Smooth muscle cell (in vitro differentiated cells): ENCODE data around the gene GAPDH. TPM values are rescaled to one million over a fixed set of nuclear protein-coding genes. Genes with fewer than 3 reads are reported as not detected.

Experiments
- DNase-seq: peaks from one replicate; lab custom pipeline; 2025; ENCODE audit not compliant: unreplicated experiment; lab: John Stamatoyannopoulos, UW
- H2AFZ ChIP-seq: fragments of 200-600 bp; sonication (generic); 2 replicates; pipeline ENCODE4 v1.6.0; 2016; ENCODE audit warnings: antibody characterized with exemption, low read depth, mild to moderate bottlenecking
- H3F3A ChIP-seq: fragments of 200-600 bp; sonication (generic); 2 replicates; pipeline ENCODE4 v1.6.0; 2017; ENCODE audit warnings: antibody characterized with exemption, low read depth
- H3K27ac ChIP-seq: fragments of 200-600 bp; sonication (generic); 2 replicates; pipeline ENCODE4 v1.5.1; 2016; ENCODE audit warnings: low read depth, mild to moderate bottlenecking
- H3K27me3 ChIP-seq: fragments of 200-600 bp; sonication (generic); 2 replicates; pipeline ENCODE4 v1.6.1; 2016; ENCODE audit warnings: low read depth, mild to moderate bottlenecking
- H3K36me3 ChIP-seq: fragments of 200-600 bp; sonication (generic); 2 replicates; pipeline ENCODE4 v1.5.1; 2016; ENCODE audit warnings: low read depth
- H3K4me1 ChIP-seq: fragments of 200-600 bp; sonication (generic); 2 replicates; pipeline ENCODE4 v1.5.1; 2016; ENCODE audit warnings: low read depth
- H3K4me2 ChIP-seq: fragments of 200-600 bp; sonication (generic); 2 replicates; pipeline ENCODE4 v1.6.0; 2016; ENCODE audit warnings: mild to moderate bottlenecking
- H3K4me3 ChIP-seq: fragments of 200-600 bp; sonication (generic); 2 replicates; pipeline ENCODE4 v1.5.1; 2016; ENCODE audit warnings: mild to moderate bottlenecking
- H3K79me2 ChIP-seq: fragments of 200-600 bp; sonication (generic); 2 replicates; pipeline ENCODE4 v1.6.0; 2016; ENCODE audit warnings: low read depth, mild to moderate bottlenecking
- H3K9ac ChIP-seq: fragments of 200-600 bp; sonication (generic); 2 replicates; pipeline ENCODE4 v1.6.0; 2016; ENCODE audit warnings: low read depth
- H3K9me3 ChIP-seq: fragments of 200-600 bp; sonication (generic); replicated peaks from 2 replicates; pipeline ENCODE4 v1.5.1; 2016; ENCODE audit warnings: low read depth
- H4K20me1 ChIP-seq: fragments of 200-600 bp; sonication (generic); 2 replicates; pipeline ENCODE4 v1.6.0; 2016; ENCODE audit warnings: low read depth
- WGBS: methylation state at CpG from one replicate; pipeline ENCODE4 v1.1.7; 2016; ENCODE audit warnings: low lambda C conversion rate; 5-methylcytosine and 5-hydroxymethylcytosine counted together
- polyA plus RNA-seq: library from polyadenylated mRNA; unstranded; fragments of >200 nt; fragmentation: Nextera tagmentation; extraction: Ambion mirVana; gene quantifications from 2 replicates; pipeline ENCODE4 v1.2.1, GENCODE V29; 2016
- total RNA-seq: library from RNA; depleted of rRNA; stranded (reverse); fragments of >200 nt; gene quantifications from 2 replicates; pipeline ENCODE4 v1.2.3, GENCODE V29; 2014
- TF ChIP-seq, protein P1 (sequence below): fragments of 200-600 bp; sonication (generic); IDR thresholded peaks from 2 replicates; pipeline ENCODE4 v1.5.1; 2017; ENCODE audit warnings: borderline replicate concordance, mild to moderate bottlenecking, antibody characterized with exemption; ENCODE audit not compliant: insufficient read depth, poor library complexity, severe bottlenecking

Gene GAPDH
- total and polyA plus RNA-seq, 2 experiments from 2014 or later, result 5,158 to 9,934 TPM

GRCh38 chr12:6508087-6508486, 26.2 kb upstream of the GAPDH start:
- peak overlapping the region; percentile 37 for H3K9ac ChIP-seq
- DNase-seq, result no peak
- H3K27ac ChIP-seq, result peak overlapping the region; percentile 84
- H3K27me3 ChIP-seq, result no peaks in the 10 kb centered on the region
- H3K4me2 ChIP-seq, result peak overlapping the region; percentile 70
- H3F3A ChIP-seq, result no peaks in the 10 kb centered on the region
- H4K20me1 ChIP-seq, result no peaks in the 10 kb centered on the region
- peaks cover 17% of the 10 kb centered on the region for H3K79me2 ChIP-seq
- no peak overlapping the region for H2AFZ ChIP-seq
- WGBS, result 95% methylated on average over 7 of the region's 7 CpGs
- peaks cover 18% of the 10 kb centered on the region for H3K4me1 ChIP-seq
- H3K4me3 ChIP-seq, result no peak overlapping the region
- H3K36me3 ChIP-seq, result no peaks in the 10 kb centered on the region
- H3K9me3 ChIP-seq, result no peaks in the 10 kb centered on the region
- TF ChIP-seq, protein P1, sequence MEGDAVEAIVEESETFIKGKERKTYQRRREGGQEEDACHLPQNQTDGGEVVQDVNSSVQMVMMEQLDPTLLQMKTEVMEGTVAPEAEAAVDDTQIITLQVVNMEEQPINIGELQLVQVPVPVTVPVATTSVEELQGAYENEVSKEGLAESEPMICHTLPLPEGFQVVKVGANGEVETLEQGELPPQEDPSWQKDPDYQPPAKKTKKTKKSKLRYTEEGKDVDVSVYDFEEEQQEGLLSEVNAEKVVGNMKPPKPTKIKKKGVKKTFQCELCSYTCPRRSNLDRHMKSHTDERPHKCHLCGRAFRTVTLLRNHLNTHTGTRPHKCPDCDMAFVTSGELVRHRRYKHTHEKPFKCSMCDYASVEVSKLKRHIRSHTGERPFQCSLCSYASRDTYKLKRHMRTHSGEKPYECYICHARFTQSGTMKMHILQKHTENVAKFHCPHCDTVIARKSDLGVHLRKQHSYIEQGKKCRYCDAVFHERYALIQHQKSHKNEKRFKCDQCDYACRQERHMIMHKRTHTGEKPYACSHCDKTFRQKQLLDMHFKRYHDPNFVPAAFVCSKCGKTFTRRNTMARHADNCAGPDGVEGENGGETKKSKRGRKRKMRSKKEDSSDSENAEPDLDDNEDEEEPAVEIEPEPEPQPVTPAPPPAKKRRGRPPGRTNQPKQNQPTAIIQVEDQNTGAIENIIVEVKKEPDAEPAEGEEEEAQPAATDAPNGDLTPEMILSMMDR, result no peak

DNA sequence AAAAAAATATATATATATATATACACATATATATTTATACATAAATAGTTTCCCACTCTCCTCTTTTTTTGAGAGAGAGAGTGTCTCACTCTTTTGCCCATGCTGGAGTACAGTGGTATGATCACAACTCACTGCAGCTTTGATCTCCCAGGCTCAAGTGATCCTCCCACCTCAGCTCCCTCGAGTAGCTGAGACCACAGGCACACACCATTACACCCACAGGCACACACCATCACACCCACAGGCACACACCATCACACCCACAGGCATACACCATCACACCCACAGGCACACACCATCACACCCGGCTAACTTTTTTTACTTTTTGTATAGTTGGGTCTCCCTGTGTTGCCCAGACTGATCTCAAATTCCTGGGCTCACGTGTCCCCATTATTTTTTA, 14.1 kb upstream of the GAPDH start:
- 76% methylated on average over 3 of the region's 3 CpGs for WGBS
- Histone ChIP-seq H3K4me2 (no peak overlapping the region), H4K20me1 (no peaks in the 10 kb centered on the region), H3K27ac (no peak overlapping the region), H3K36me3 (peaks cover 12% of the 10 kb centered on the region), H2AFZ (no peak overlapping the region), H3K4me1 (no peaks in the 10 kb centered on the region), H3K4me3 (no peak overlapping the region), H3K9me3 (no peaks in the 10 kb centered on the region), H3K9ac (no peak overlapping the region), H3F3A (no peaks in the 10 kb centered on the region), H3K27me3 (no peaks in the 10 kb centered on the region), H3K79me2 (no peaks in the 10 kb centered on the region)
- DNase-seq, result no peak
- TF ChIP-seq, protein P1, result no peak

DNA sequence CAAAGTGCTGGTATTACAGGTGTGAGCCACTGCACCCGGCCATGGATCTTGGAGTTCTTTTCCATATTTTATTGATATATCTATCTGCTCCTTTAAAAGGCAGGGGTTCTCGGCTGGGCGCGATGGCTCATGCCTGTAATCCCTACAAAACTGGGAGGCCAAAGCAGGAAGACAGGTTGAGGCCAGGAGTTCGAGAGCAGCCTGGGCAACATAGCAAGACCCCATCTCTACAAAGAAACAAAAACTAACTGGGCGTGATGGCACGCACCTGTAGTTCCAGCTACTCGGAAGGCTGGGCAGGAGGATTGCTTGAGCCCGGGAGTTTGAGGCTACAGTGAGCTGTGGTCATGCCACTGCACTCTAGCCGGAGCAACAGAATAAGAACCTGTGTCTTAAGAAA, 12.1 kb upstream of the GAPDH start:
- TF ChIP-seq, protein P1, result no peak
- no peaks in the 10 kb centered on the region for H3K27me3 ChIP-seq
- H2AFZ ChIP-seq, result no peak overlapping the region
- H3K4me2 ChIP-seq, result no peak overlapping the region
- no peaks in the 10 kb centered on the region for H3K79me2 ChIP-seq
- 98% methylated on average over 10 of the region's 10 CpGs for WGBS
- no peaks in the 10 kb centered on the region for H3K9me3 ChIP-seq
- H3K27ac ChIP-seq, result no peak overlapping the region
- peaks cover 14% of the 10 kb centered on the region for H3K36me3 ChIP-seq
- no peak overlapping the region for H3K9ac ChIP-seq
- no peaks in the 10 kb centered on the region for H3F3A ChIP-seq
- H4K20me1 ChIP-seq, result no peaks in the 10 kb centered on the region
- H3K4me3 ChIP-seq, result no peak overlapping the region
- H3K4me1 ChIP-seq, result no peaks in the 10 kb centered on the region
- no peak for DNase-seq

DNA sequence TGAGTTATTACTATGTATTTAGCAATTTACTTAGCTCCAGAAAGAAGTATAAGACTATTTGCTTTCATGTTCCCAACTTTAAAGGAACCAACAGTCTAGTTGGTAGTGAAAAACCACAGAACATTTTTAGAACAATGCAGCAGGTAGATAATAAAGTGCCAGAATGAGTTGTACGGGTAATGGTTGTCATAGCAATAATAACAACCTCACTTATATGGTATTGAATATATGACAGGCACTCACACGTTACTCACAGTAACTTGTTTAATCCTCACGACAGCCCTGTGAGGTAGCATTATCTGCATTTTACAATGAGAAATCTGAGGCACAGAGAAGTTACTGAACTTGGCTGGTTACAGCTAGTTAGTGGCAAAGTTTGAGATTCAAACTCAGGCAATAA, 10.6 kb upstream of the GAPDH start:
- H3K27me3 ChIP-seq, result no peaks in the 10 kb centered on the region
- no peak overlapping the region for H3K4me2 ChIP-seq
- H4K20me1 ChIP-seq, result no peaks in the 10 kb centered on the region
- TF ChIP-seq, protein P1, result no peak
- H3K4me1 ChIP-seq, result no peaks in the 10 kb centered on the region
- H2AFZ ChIP-seq, result no peak overlapping the region
- 97% methylated on average over 3 of the region's 3 CpGs for WGBS
- no peak overlapping the region for H3K4me3 ChIP-seq
- H3K79me2 ChIP-seq, result no peaks in the 10 kb centered on the region
- no peak overlapping the region for H3K9ac ChIP-seq
- H3F3A ChIP-seq, result no peaks in the 10 kb centered on the region
- no peak for DNase-seq
- H3K36me3 ChIP-seq, result peaks cover 20% of the 10 kb centered on the region
- H3K27ac ChIP-seq, result no peak overlapping the region
- H3K9me3 ChIP-seq, result no peaks in the 10 kb centered on the region
